DMS153 (cell line): ENCODE results near the gene CUEDC2.
"Not testable (repeated sequence)": the region's sequence is repeated elsewhere in the genome, so short reads cannot be mapped to it uniquely, and the experiment has no call there.

ENCODE experiments used
- DNase-seq: peaks from one replicate; lab custom pipeline; 2025; lab: John Stamatoyannopoulos, UW

Gene CUEDC2

DNA sequence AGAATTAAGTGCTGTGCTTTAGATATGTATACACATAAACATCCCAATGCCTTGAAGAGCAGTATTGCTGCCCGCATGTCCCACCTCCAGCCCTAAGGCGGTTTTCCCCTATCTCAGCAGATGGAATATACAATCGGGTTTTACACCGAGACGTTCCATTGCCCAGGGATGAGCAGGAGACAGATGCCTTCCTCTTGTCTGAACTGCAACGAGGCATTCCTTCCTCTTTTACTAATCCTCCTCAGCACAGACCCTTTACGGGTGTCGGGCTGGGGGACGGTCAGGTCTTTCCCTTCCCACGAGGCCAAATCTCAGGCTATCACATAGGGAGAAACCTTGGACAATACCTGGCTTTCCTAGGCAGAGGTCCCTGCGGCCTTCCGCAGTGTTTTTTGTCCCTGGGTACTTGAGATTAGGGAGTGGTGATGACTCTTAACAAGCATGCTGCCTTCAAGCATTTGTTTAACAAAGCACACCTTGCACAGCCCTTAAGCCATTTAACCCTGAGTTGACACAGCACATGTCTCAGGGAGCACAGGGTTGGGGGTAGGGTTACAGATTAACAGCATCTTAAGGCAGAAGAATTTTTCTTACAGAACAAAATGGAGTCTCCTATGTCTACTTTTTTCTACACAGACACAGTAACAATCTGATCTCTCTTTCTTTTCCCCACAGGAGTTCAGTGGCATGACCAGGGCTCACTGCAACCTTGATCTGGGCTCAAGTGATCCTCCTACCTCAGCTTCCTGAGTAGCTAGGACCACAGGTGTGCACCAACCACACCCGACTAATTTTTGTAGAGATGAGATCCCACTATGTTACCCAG is 22.5 kb upstream of the CUEDC2 start:
- not testable (repeated sequence) for DNase-seq

DNA sequence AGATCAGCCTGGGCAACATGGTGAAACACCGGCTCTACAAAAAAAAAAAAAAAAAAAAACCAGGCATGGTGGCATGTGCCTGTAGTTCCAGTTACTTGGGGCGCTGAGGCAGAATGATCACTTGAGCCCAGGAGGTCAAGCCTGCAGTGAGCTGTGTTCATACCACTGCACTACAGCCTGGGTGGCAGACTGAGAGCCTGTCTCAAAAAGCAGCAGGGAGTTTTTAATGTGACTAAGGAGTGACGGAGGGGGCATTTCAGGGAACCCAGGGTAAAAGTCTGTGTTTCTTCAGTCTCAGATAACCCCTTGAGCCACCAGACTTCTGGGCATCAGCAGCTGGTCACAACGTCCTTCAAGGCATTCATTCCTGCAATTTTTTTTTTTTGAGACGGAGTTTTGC is 21.1 kb upstream of the CUEDC2 start:
- DNase-seq, result no peak

DNA sequence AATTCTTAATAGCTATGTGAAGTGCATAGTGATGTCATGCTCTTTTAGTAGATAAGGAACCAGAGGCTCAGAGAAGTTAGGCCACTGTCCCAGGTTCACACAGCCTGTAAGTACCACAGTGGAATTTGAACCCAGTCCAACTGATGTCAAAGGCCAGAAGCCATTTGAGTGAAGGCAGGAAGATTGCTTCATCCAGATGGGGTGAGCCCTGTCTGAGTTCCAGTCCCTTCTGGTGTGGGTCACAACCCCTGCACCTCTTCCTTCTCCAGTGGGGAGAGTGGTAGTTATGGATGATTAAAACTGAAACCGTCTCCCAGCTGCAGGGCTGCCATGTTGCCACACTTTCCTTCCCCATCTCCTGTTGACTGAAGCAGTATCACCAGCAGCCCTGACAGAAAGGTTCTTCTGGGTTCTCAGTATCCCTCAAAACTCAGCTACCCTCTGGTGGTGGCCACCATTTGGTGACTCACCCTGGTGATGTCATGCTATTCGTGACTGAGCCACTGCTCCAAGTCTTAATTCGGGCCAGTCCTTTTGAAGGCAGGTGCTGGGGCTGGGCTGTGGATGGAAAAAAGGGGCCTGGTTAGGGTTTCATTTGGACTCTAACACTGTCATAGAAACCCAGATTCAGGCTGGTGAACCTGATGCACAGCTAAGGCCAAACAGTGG is 20.4 kb upstream of the CUEDC2 start:
- DNase-seq, result no peak

DNA sequence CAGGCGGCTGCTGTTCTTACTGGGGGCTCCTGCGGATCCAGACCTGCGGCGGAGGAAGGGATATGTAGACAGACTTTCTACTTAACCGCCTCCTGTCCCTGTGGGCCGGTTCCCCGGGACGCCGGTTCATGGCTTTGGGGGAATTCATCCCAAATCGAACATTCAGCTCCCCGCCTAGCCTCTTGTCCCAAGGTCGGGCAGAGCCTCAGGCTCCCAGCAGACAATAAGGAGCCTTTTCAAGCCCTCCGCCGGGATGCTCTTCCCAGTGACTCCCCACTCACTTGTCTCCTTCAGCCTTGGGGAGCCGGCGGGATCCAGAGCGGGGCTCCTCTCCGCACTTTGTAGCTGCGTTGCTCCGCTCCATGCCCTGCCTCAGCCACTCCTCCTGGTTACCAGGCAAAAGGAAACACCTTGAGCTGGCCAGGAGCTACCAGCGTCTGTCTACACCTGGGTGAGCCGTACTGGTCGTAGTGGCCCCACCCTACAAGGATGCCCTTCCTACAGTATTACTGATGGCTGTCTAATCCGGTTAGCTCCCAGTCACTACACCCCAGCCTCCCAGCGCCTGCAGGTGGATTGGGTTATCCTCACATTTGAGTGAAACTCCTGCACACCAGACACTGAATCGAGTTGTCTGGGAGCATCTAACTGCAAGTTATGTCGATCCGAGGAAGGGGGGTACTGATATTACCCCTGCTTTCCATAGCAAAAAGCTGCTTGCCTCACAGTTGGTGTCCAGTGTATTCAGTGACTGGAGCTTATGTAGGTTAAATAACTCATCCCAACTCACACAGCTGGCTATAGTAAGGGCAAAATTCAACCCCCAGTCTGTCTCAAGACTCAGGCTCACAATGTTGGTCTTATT is 19.0 kb upstream of the CUEDC2 start, which contains the start of gene C10orf95:
C10orf95 (minus strand) TSS at position 439 of the 865 bp plus-strand sequence. CDS start 450 bp downstream, outside the sequence.
- DNase-seq, result no peak

DNA sequence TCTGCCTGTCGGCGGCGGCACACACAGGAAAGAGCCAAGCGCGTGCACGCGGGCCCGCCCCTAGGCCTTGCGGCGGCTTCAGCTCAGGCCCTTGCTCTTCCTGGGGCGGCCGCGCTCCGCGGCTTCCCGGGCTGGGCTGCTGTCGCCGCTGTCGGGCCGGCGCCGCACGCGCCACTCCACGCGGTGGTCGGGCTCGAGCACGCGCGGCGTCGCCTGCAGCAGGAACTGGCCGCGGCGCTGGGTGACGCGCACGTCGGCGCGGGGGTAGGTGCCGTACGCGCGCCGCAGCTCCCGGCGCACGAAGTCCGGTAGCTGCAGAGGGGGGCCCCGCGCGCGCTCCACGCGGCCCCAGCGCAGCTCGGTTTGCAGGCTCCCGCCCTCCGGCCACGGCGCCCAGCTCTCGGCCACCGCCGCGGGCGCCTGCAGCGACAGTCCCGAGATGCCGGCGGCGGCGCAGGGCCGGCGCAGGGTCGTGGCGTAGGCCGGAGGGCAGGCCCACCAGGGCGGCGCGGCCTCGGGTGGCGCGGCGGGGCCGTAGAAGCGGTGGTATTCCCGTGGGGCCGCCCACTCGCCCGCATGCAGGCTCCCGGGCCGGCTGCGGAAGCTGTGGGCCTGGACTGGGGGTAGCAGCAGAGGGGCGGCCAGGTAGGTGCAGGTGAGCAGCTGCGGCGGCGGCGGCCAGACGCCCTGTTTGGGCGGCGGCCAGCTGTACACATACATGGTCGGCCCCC is 18.2 kb upstream of the CUEDC2 start:
- peak; percentile 79 for DNase-seq

DNA sequence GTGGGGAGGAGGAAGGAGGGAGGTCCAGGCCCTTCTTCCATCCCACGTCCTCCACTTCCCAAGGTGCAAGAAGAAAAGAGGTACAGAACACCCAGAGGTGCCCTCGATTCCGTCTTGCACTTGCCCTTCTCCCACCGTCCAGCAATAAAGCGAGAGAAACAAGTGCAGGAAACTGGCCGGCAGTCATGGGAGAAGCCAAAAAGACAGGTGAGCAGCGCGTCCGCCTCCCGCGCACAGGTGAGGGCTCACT is 17.7 kb upstream of the CUEDC2 start:
- DNase-seq, result no peak

DNA sequence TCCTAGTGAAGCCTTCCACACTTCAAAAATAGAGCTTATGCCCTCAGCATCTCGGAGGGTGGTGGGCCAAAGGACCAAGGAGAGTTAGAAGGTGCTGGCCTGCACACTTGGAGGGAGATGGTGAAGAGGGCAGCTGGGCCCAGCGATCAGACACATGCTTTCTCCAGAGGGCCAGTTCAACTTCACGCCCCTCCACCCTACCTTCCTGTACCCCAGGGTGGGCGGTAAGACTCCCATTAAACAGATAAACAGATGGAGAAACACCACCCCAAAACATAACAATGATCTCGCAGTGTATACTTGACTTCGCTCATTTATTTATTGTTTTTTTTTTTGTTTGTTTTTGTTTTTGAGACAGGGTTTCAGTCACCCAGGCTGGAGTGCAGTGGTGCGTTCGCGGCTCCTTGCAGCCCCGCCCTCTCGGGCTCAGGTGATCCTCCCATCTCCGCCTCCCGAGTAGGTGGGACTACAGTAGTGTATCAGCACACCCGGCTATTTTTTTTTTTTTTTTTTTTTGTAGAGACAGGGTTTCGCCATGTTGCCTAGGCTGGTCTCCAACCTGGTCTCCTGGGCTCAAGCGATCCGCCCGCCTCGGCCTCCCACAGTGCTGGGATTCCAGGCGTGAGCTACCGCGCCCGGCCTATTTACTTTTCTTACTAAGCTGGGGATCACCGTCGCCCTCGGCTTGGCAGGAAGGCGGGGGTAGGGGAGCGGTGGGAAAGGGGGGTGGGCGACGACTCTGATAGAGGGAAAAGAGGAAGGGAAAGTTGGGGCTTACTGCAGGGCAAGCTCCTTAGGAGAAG is 17.1 kb upstream of the CUEDC2 start:
- peak; percentile 77 for DNase-seq

DNA sequence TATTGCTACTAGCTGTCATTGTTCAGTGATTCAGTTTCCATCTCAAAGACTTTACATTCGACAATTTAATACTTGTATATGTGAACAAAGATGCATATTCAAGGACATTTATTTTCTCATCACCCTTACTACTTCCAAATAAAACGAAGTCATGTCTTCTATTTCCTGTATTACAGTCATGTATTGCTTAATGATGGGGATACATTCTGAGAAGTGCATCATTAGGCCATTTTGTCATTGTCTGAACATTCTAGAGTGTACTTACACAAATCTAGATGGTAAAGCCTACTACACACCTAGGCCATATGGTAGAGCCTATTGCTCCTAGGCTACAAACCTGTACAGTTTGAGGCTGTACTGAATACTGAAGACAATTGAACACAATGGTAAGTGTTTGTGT is 12.5 kb upstream of the CUEDC2 start:
- DNase-seq, result no peak

DNA sequence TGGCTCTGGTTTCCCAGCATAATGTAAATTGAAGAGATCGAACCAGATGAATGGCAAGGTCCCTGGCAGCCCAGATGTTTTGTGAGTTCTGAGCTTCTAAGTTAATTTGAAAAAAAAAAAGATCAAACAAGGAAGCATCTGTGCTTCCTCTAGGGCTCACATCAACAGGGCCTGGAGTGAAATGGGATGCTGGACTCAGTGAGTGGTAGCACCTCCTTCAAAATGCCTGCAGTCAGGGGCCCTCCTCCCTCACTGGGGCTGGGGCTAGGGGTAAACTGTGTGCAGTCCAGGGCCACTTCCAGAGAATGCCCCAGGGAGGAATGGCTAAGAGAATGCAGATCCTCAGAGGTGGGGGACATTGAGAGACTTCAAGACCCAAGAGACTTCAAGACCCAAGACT is 6.0 kb upstream of the CUEDC2 start:
- no peak for DNase-seq

DNA sequence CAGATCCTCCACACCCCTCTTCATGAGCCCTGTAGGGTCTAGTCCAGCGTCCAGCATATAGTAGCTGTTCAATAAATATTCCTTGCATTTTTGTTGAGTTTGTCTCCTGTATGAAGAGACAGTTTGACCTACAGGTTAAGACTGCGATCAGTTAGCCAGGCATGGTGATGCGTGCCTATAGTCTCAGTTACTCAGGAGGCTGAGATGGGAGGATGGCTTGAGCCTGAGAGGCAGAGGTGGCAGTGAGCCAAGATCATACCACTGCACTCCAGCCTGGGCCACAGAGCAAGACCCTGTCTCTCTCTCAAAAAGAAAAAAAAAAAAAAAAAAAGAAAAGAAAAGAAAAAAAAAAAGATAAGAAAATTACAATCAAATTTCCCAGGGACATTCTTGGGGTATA is 5.1 kb upstream of the CUEDC2 start:
- no peak for DNase-seq

DNA sequence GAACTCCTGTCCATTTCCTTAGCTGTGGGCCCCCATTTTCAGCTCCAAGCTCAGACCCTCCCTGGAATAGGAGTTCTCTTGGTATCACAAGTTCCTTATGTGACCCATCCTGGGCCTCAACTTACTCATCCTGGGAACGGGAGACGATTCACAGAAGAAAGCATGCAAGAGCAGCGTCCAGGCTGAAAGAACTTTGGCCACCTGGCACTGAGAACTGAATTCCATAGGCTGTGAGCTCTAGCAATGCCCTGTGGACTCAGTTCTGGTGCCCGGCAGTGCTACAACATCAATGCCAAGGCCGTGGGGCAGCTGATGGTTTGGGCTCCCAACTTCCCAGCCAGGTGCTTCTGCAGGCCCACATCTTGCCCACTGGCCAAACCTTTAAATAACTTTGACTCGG is 3.9 kb upstream of the CUEDC2 start:
- no peak for DNase-seq

DNA sequence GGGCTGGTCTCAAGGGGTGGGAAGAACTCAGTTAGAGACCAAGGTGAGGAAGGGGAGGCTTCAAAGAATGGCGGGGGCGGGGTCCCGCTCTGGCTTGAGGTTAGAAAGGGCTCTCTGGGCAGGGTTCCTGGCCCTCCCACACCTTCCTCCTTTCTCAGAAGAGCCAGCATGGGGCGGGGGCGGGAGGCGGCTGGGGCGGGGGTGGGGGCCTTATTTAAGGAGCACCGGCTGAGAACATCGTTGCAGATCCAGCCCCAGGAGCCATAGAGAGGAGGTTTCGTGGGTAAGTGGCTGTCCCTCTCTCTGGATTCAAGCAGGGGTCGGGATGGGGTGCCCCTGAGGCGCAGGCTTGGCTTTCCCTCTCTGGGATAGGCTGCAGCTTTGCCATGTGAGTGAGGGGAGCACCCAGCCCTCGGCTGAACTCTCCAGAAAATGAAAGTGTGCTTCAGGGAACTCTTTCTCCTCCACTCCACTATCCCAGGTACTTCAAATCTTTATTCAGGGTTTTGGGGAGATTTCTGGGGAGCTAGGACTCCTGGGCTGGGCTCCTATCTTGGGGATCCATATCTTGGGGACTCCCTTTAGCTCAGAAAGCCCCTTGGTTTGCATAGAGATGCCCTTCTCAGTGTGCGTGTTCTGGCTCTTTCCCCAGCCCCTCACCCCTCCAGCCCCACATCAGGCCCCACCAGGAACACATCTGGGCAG is 3.3 kb upstream of the CUEDC2 start:
- no peak for DNase-seq

DNA sequence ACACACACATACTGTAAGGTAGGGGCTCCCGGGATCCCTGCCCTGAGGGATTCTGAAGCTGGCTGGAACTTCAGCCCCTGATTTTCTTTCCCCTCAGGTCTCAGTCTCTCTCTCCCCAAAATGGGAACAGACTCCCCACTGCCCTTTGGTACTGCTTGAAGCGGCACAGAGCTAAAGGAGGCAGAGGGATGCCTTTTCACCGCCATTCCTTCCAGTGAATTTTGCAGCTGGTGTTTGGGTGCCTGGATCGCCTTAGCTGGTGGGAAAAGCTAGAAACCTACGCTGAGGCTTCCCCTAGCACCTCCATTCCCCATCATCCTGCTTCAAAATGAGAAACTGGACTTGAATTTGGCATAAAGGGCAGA is 2.7 kb upstream of the CUEDC2 start:
- no peak for DNase-seq

DNA sequence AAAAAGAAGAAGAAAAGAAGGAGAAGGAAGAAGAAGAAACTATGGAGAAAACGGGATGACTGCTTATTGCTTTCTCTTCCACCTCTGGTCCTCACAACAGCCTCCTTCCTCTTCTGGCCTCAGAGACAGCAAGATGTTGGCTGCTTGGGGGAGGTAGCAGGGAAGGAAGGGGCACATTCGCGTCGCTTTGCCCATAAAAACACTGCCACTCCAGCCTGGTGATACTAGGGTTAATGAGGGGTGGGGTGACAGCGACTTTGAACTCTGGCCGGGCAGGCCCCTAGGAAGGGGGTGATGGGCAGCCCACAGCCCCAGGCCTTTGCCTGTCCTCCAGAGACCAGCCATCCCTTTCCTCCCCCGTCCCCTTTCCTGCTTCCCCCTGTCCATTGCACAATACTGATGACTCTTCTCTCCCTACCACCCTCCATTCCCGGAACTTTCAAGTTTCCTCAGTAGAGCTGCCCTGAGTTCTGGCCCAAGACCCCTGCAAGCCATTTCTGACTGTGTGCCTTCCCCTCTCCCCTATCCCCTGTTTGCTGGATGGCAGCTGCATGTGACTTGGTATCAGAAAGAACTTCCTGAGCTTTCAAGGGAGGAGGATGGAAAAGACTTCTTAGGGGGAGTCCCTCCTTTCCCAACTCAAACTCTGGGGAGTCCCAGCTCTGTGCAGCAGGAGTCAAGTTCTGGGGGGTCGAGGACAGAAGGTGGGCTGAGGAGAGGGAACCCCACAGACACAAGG is 2.2 kb upstream of the CUEDC2 start:
- no peak for DNase-seq

DNA sequence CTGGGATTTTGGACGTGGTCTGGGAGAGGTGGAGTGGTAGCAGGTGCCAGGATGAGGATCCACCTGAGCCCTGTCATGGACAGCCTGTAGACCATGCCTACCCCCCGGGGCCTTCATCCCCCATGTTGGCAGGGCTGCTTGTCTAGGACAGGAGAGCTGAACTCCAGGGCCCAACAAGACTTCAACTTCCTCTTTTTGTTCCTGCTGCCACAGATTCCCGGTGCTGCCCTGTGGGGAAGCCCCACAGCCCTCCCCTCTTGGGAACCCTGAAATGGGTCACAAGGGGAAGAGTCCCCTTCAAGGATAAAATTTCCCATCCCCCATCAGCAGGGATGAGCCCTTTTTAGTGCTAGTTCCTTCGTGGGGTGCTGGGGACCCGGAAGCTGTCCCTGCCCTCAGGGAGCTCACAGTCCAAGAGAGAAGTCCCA is 1.3 kb upstream of the CUEDC2 start:
- no peak for DNase-seq

DNA sequence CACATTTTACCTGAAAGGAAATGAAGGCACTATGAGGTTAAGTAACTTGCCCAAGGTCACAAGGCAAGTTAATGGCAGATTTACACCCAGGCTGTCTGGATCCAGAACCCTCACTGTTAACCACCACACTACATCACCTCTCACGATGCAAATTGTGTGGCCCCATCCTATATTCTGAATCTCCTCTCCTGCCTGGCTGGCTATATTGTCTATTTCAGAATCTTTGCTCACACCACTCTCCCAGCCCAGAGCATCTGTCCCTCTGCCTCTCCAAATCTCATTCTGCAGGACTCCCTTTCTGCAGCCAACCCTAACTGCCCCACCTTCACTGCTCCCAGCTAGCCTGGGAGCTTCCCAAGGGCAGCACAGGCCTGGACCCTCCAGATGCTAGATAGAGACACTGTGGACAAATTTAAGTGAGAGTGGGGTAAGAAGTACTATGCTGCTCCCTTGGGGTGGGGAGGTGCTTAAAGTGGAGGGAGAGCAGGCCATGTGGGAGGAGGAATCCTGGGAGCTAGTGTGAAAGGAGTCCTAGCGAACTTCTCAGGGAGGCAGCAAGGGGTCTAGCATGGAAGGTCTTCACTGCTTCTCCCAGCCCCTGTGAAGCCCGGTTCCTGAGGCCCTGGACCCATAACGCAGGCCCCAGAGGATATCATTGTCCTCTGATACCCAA is 786 bp downstream of the CUEDC2 start:
- no peak for DNase-seq

DNA sequence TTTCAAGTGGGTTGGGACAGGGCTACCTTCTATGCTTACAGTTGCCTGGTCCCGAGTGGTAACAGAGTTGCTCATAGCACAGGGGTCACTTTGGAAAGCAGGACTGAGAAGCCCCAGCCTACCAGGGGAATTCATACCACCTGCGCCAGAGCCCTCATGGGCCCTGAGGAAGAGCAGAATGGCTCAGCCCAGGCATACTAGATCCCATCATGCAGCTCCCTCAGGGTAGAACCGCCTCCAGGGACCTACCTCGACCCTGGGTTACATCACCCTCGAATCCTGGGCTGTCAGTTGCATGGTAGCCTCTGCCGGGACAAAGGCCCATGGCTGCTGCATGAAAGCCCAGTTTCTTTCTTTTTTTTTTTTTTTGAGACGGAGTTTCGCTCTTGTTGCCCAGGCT is 2.9 kb downstream of the CUEDC2 start:
- DNase-seq, result no peak

DNA sequence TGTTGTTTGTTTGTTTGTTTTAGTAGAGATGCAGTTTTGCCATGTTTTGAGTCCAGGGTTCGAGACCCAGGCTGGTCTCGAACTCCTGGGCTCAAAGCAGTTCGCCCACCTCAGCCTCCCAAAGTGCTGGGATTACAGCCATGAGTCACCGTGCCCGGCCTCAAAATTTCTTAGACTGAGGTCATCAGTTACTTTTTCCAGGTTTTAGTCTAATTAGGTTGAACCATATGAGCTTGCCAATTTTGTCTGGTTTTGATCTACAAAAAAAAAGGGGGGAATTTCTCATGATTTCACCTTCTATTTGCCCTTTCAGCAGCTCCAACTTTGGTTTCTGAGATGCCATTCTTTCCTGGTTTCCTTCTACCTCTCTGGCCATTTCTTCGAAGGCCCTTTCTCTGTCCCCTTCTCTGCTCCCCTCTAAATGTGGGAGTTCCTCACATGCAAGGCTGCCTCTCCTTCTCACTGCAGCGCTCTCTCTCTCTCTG is 5.5 kb downstream of the CUEDC2 start:
- no peak for DNase-seq

DNA sequence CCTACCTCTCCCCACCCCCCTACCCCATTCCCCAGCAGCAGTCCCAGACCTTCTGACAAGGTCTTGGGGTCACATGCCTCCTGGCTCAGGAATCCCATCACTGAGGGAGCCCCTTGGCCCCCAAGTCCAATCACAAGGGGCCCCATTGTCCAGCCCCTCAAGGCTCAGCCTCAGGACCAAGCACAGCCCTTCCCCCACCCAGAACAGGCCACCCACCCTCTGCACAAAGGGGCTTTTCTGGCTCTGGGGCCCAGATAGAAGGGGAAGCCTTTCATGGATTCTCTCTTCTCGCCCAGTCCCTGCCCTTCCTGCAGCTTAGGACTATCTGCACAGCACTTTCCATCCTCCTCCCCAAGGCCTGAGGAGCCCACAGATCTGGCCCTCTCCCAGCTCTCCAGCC is 6.9 kb downstream of the CUEDC2 start:
- DNase-seq, result no peak
